GM12878 (cell line): ENCODE measurements around the gene RHOB. TPM values are rescaled to one million over a fixed set of nuclear protein-coding genes. Genes with fewer than 3 reads are reported as not detected.

Experiments
- ATAC-seq: fragments of 200-7000 bp; cut with Tn5 transposase; 3 replicates; pipeline ENCODE4 v1.9.1; 2020; ENCODE audit warnings: mild to moderate bottlenecking, moderate library complexity
- BruUV-seq: library from RNA; stranded (reverse); fragments of 400-500 nt; replicated peaks from 2 replicates; lab custom pipeline; 2021; lab: Mats Ljungman, UMichigan
- CTCF ChIA-PET: fragments of 300-600 bp; sonication (Branson Sonifier 250); formaldehyde crosslinking; extraction: SDS; loops from one replicate; lab custom pipeline; 2021; ENCODE audit warnings: inconsistent platforms; lab: Yijun Ruan, JAX
- POLR2A ChIA-PET: fragments of 350-600 bp; formaldehyde crosslinking; extraction: SDS; loops from one replicate; lab custom pipeline; 2021; ENCODE audit warnings: inconsistent platforms; lab: Charles Lee
- RAD21 ChIA-PET: fragments of 300-600 bp; sonication (Branson Sonifier 250); formaldehyde crosslinking; loops from one replicate; lab custom pipeline; 2023; ENCODE audit warnings: antibody characterized with exemption; ENCODE audit not compliant: unreplicated experiment; lab: Charles Lee
- SMC1A ChIA-PET: fragments of 300-600 bp; sonication (Branson Sonifier 250); formaldehyde crosslinking; loops from one replicate; lab custom pipeline; 2023; ENCODE audit not compliant: unreplicated experiment, uncharacterized antibody; lab: Charles Lee
- DNase-seq: peaks from one replicate; pipeline ENCODE4 v3.0.0-alpha.2; 2011; ENCODE audit warnings: low read depth, low spot score
- FAIRE-seq: peaks from 3 replicates; lab custom pipeline; 2011; peaks lifted over from hg19 to GRCh38; lab: Jason Lieb, UNC
- H2AFZ ChIP-seq: 2 replicates; pipeline ENCODE4 v1.6.0; 2011; ENCODE audit warnings: low read depth, low read length, control low read depth; ENCODE audit not compliant: control insufficient read depth
- H3K27ac ChIP-seq: 2 replicates; pipeline ENCODE4 v1.5.1; 2011; ENCODE audit warnings: control low read depth; ENCODE audit not compliant: control insufficient read depth, insufficient read depth
- H3K27me3 ChIP-seq, 2 experiments: replicated peaks in 1 of 2; 2 replicates each; pipeline versions ENCODE4 v1.6.0 to v1.6.1; 2011; ENCODE audit warnings: low read length in 1 of 2; ENCODE audit not compliant: control insufficient read depth in 2 of 2, insufficient read depth in 2 of 2
- H3K36me3 ChIP-seq, 2 experiments: 2 replicates each; pipeline ENCODE4 v1.5.1; 2011; ENCODE audit warnings: low read length in 1 of 2; ENCODE audit not compliant: control insufficient read depth in 2 of 2, insufficient read depth in 2 of 2
- H3K4me1 ChIP-seq: 2 replicates; pipeline ENCODE4 v1.6.1; 2011; ENCODE audit warnings: mild to moderate bottlenecking, low read length, moderate library complexity, mixed read lengths; ENCODE audit not compliant: control insufficient read depth, insufficient read depth
- H3K4me2 ChIP-seq: 2 replicates; pipeline ENCODE4 v1.6.0; 2011; ENCODE audit warnings: control low read depth; ENCODE audit not compliant: control insufficient read depth, insufficient read depth
- H3K4me3 ChIP-seq: fragments of 200-600 bp; sonication (generic); 2 replicates; pipeline ENCODE4 v1.5.1; 2016
- H3K79me2 ChIP-seq: 2 replicates; pipeline ENCODE4 v1.6.0; 2011; ENCODE audit warnings: low read length; ENCODE audit not compliant: control insufficient read depth, insufficient read depth
- H3K9ac ChIP-seq: 2 replicates; pipeline ENCODE4 v1.8.0; 2011; ENCODE audit warnings: low read length, control low read depth, mixed read lengths; ENCODE audit not compliant: control insufficient read depth, insufficient read depth
- H3K9me3 ChIP-seq: replicated peaks from 3 replicates; pipeline ENCODE4 v1.5.1; 2011; ENCODE audit warnings: mild to moderate bottlenecking, low read length; ENCODE audit not compliant: control insufficient read depth, insufficient read depth
- H4K20me1 ChIP-seq: 2 replicates; pipeline ENCODE4 v1.6.0; 2011; ENCODE audit not compliant: control insufficient read depth, insufficient read depth
- ASH2L ChIP-seq: fragments of 300-600, 200-600 bp; sonication (generic); IDR thresholded peaks from 2 replicates; pipeline ENCODE4 v1.6.1; 2017; ENCODE audit warnings: low read depth, mild to moderate bottlenecking, borderline replicate concordance
- BCLAF1 ChIP-seq: fragments of 450-650 bp; IDR thresholded peaks from 2 replicates; pipeline ENCODE4 v1.6.1; 2017; ENCODE audit warnings: antibody characterized with exemption, mild to moderate bottlenecking, moderate library complexity
- BHLHE40 ChIP-seq, 2 experiments: fragments of 450-650 bp in 1 of 2; IDR thresholded peaks; 2 replicates each; pipeline ENCODE4 v1.6.1; 2011 to 2017; ENCODE audit warnings: low read depth in 2 of 2, borderline replicate concordance in 1 of 2, improper control_type of control experiment in 1 of 2, low read length in 1 of 2, mild to moderate bottlenecking in 1 of 2
- CBFB ChIP-seq: IDR thresholded peaks from 2 replicates; pipeline ENCODE4 v1.6.1; 2016; ENCODE audit warnings: antibody characterized with exemption, low read depth
- CBX3 ChIP-seq: fragments of 200-600 bp; sonication (generic); IDR thresholded peaks from 2 replicates; pipeline ENCODE4 v1.6.1; 2016; ENCODE audit warnings: low read depth, borderline replicate concordance
- E2F4 ChIP-seq: IDR thresholded peaks from 2 replicates; pipeline ENCODE4 v1.6.1; 2012; ENCODE audit warnings: low read depth, low read length, improper control_type of control experiment
- E2F8 ChIP-seq: fragments of 450-650 bp; IDR thresholded peaks from 2 replicates; pipeline ENCODE4 v1.6.1; 2018; ENCODE audit warnings: mild to moderate bottlenecking, low read depth, moderate library complexity; ENCODE audit not compliant: partially characterized antibody
- ELK1 ChIP-seq: IDR thresholded peaks from 2 replicates; pipeline ENCODE4 v1.6.1; 2012; ENCODE audit warnings: low read depth, low read length, improper control_type of control experiment
- IRF5 ChIP-seq: fragments of 450-650 bp; IDR thresholded peaks from 2 replicates; pipeline ENCODE4 v1.6.1; 2017; ENCODE audit warnings: borderline replicate concordance
- JUND ChIP-seq: IDR thresholded peaks from 2 replicates; pipeline ENCODE4 v1.6.1; 2012; ENCODE audit warnings: low read depth, mild to moderate bottlenecking, low read length, improper control_type of control experiment, moderate library complexity
- KLF5 ChIP-seq: fragments of 450-650 bp; IDR thresholded peaks from 2 replicates; pipeline ENCODE4 v1.6.1; 2014; ENCODE audit warnings: mild to moderate bottlenecking; ENCODE audit not compliant: partially characterized antibody
- MXI1 ChIP-seq: fragments of 150-350 bp; IDR thresholded peaks from 2 replicates; pipeline ENCODE4 v1.6.1; 2011; ENCODE audit warnings: low read depth, mild to moderate bottlenecking, inconsistent platforms, low read length, improper control_type of control experiment
- WRNIP1 ChIP-seq: IDR thresholded peaks from 2 replicates; pipeline ENCODE4 v1.6.1; 2011; ENCODE audit warnings: low read depth, low read length, improper control_type of control experiment, borderline replicate concordance
- ZNF217 ChIP-seq: fragments of 450-650 bp; IDR thresholded peaks from 2 replicates; pipeline ENCODE4 v1.6.1; 2017; ENCODE audit warnings: antibody characterized with exemption, mild to moderate bottlenecking
- WGBS: methylation state at CpG from one replicate; pipeline ENCODE4 v1.1.6; 2016; ENCODE audit warnings: low lambda C conversion rate; ENCODE audit not compliant: insufficient replicate concordance, insufficient coverage; ENCODE audit errors: missing lambda C conversion rate; 5-methylcytosine and 5-hydroxymethylcytosine counted together
- in situ Hi-C: fragments of 300-500 bp; cut with MboI; formaldehyde crosslinking; loops from 9 replicates; pipeline ENCODE4 v1.14.3; 2018; ENCODE audit warnings: mixed read lengths
- intact Hi-C: fragments of 100-400 bp; cut with micrococcal nuclease; formaldehyde crosslinking; loops from one replicate; pipeline ENCODE4 v1.14.2; 2022; ENCODE audit not compliant: unreplicated experiment
- polyA plus RNA-seq, 11 experiments: library from polyadenylated mRNA; depleted of rRNA in 4 of 11; unstranded in 6 of 11; stranded (reverse) in 5 of 11; fragments of >200 nt; fragmentation: Nextera tagmentation in 4 of 11; fragmentation: Illumina TruSeq in 1 of 11; extraction: Ambion mirVana in 4 of 11; extraction: Trizol in 1 of 11; gene quantifications; 1 replicate in 1 of 11; 2 replicates in 10 of 11; pipeline versions ENCODE4 v1.2.1 to v1.2.3, GENCODE V29; 2011 to 2016; ENCODE audit warnings: inconsistent platforms in 2 of 11, missing spikeins in 2 of 11, low read depth in 1 of 11
- total RNA-seq, 4 experiments: library from RNA; depleted of rRNA in 3 of 4; stranded (reverse); fragments of >200 nt in 3 of 4; fragmentation: Illumina TruSeq in 1 of 4; extraction: Trizol in 1 of 4; gene quantifications; 2 replicates each; pipeline versions ENCODE4 v1.2.1 to v1.2.3, GENCODE V29; 2013 to 2021

Gene RHOB
- total and polyA plus RNA-seq, 10 of the 15 experiments (the other 5 are each of a cell fraction or from before 2014, with no cell fraction given): 0.03 to 4.5 (median 1.2) TPM

- TF ChIP-seq WRNIP1 (no peak), KLF5 (no peak), E2F4 (no peak), JUND (no peak), ELK1 (no peak), CBFB (no peak), BCLAF1 (no peak), ZNF217 (no peak), E2F8 (no peak), CBX3 (no peak), BHLHE40 (IDR thresholded peaks at IDR 0.05; ENCODE audit: borderline replicate concordance in 1 of 2, low read depth in 2 of 2, low read length in 1 of 2) (no peak), ASH2L (no peak), MXI1 (no peak), IRF5 (no peak)
- TF ChIP-seq, all 136 proteins: peak for 0
- Histone ChIP-seq H3K9me3 (no peaks in the 10 kb centered on the region), H2AFZ (no peak overlapping the region), H3K79me2 (no peaks in the 10 kb centered on the region), H4K20me1 (no peaks in the 10 kb centered on the region), H3K4me3 (no peak overlapping the region), H3K36me3 (no peaks in the 10 kb centered on the region), H3K27ac (no peak overlapping the region), H3K4me1 (no peaks in the 10 kb centered on the region), H3K27me3 (peaks cover 0 to 1% of the 10 kb centered on the region in 2 experiments; a peak in 2 of 4 replicates), H3K9ac (no peak overlapping the region), H3K4me2 (no peak overlapping the region)
- CTCF ChIA-PET: interaction anchor here (1.0 to 4.4 kb wide), 3 partner anchors 8 to 16 kb away, joined by 3 to 12 read pairs (median 7); partner anchors contain the start of gene RHOB
- no peak for FAIRE-seq
- ATAC-seq: no peak
- SMC1A ChIA-PET: interaction anchor here (1.0 to 3.0 kb wide), 3 partner anchors 8 to 16 kb away, joined by 3 to 10 read pairs (median 4); partner anchors contain the start of gene RHOB
- intact Hi-C loops (no loop called here), in situ Hi-C loops (no loop called here)
- RAD21 ChIA-PET: interaction anchor here (1.5 kb wide), 1 partner anchor 8 kb away, joined by 3 read pairs; the partner anchor contains the start of gene RHOB
- BruUV-seq: no TSS peak
- 44% methylated on average over 3 of the region's 3 CpGs for WGBS
- DNase-seq: no peak
- POLR2A ChIA-PET: no interaction called here
Measured at GRCh38 chr2:20455076-20455587, 8.3 kb downstream of the RHOB start.
